Left lung (tissue), 10 donors: Measurements from ENCODE around the gene USP49. TPM values are rescaled to one million over a fixed set of nuclear protein-coding genes. Genes with fewer than 3 reads are reported as not detected.

Experiments used
- ATAC-seq: fragments of 200-7000 bp; cut with Tn5 transposase; one replicate; pipeline ENCODE4 v1.9.1; 2020; ENCODE audit warnings: moderate library complexity
- DNase-seq, 4 donors: peaks; one replicate each; pipeline ENCODE4 v3.0.0-alpha.2; 2013 to 2020
- H3K27ac ChIP-seq, 2 donors: fragments of 200-600 bp; sonication (generic) in 1 of 2; one replicate each; pipeline versions ENCODE4 v1.5.0 to v1.8.0; 2020 to 2021
- H3K27me3 ChIP-seq, 2 donors: fragments of 200-600 bp; sonication (generic) in 1 of 2; one replicate each; pipeline versions ENCODE4 v1.5.0 to v1.8.0; 2020 to 2021
- H3K36me3 ChIP-seq, 2 donors: fragments of 200-600 bp; sonication (generic) in 1 of 2; one replicate each; pipeline versions ENCODE4 v1.5.0 to v1.8.0; 2020 to 2021
- H3K4me1 ChIP-seq, 2 donors: fragments of 200-600 bp; one replicate each; pipeline ENCODE4 v1.8.0; 2021
- H3K4me3 ChIP-seq, 2 donors: fragments of 200-600 bp; sonication (generic) in 1 of 2; one replicate each; pipeline versions ENCODE4 v1.5.0 to v1.8.0; 2020 to 2021; ENCODE audit warnings: mild to moderate bottlenecking in 1 of 2
- H3K9me3 ChIP-seq, 2 donors: fragments of 200-600 bp; sonication (generic) in 1 of 2; one replicate each; pipeline versions ENCODE4 v1.5.0 to v1.8.0; 2020 to 2021
- intact Hi-C, 2 donors: fragments of 100-400 bp; cut with DNase I; formaldehyde crosslinking; loops; one replicate each; pipeline versions ENCODE4 v1.11.2 to v1.14.2; 2022
- polyA plus RNA-seq, 6 donors: library from polyadenylated mRNA; unstranded; fragments of 120-200 nt; gene quantifications; one replicate each; pipeline ENCODE4 v1.2.1, GENCODE V29; 2013; ENCODE audit not compliant: insufficient read length in 6 of 6
- total RNA-seq, 2 donors: library from RNA; stranded (reverse); fragmentation: NEBNext Ultra II Directional; extraction: Animal tissue kit (Norgen Biotek cat#: 25700); gene quantifications; one replicate each; pipeline ENCODE4 v1.2.1, GENCODE V29; 2021
- TF ChIP-seq, protein P1 (sequence below), 2 donors: fragments of 200-600 bp; sonication (generic) in 1 of 2; IDR thresholded peaks; one replicate each; pipeline versions ENCODE4 v1.5.0 to v1.8.0; 2021; ENCODE audit warnings: antibody characterized with exemption in 2 of 2
- donor health status: DM: no; HTN: yes; CAD: no.
- donor health status: DM: no; HTN: no; CAD: no.

The USP49 gene
- total and polyA plus RNA-seq, 8 donors, result 3.8 to 16.4 (median 13.2) TPM

DNA sequence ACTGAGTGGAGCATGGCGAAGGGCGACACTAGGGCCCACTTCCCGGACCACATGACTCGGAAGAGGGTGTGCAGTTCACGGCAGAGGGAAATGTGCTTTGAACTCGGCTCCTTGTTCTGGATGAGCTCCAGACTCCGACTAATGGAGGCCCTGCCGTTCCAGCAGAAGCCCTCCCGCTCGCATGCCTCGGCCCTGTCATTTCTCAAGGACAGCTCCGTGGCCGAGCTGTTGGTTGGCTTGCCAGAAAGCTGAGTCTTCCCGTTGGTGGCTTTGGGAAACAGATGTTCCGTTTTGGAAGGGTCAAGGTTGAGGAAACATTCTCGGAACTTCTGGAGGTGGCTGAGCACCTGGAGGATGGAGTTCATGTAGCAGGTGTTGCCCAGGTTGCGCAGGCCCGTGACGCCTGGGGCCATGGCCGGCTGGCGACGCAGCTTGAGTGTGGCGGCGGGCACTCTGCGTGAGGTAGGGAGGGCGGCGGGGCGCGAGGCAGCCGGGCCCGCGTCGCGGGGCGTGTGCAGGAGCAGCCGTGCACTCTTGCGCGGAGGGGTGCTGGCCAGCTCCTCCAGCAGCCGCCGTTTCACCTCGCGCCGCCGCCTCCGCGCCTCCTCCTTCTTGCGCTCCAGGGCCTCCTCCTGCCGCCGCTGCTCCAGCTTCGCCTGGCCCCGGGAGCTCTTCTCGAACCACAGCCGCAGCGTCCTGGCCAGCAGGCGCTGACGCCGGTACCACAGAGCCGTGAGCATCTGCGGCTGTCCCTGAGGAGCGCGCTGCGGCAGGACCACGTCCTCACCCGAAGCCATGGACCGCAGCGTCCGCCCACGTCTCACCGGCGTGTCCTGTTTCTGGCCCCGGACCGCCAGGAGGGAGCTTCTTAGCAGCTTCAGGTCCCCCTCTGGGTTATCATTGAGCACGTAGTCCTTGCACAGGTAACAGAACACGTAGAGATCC, 89.1 kb downstream of the USP49 start:
- H3K4me3 ChIP-seq, result no peak overlapping the region
- no peaks in the 10 kb centered on the region for H3K27me3 ChIP-seq
- no peaks in the 10 kb centered on the region for H3K4me1 ChIP-seq
- no peak for ATAC-seq
- H3K27ac ChIP-seq, result no peak overlapping the region
- intact Hi-C loops, result no loop called here
- TF ChIP-seq, protein P1, sequence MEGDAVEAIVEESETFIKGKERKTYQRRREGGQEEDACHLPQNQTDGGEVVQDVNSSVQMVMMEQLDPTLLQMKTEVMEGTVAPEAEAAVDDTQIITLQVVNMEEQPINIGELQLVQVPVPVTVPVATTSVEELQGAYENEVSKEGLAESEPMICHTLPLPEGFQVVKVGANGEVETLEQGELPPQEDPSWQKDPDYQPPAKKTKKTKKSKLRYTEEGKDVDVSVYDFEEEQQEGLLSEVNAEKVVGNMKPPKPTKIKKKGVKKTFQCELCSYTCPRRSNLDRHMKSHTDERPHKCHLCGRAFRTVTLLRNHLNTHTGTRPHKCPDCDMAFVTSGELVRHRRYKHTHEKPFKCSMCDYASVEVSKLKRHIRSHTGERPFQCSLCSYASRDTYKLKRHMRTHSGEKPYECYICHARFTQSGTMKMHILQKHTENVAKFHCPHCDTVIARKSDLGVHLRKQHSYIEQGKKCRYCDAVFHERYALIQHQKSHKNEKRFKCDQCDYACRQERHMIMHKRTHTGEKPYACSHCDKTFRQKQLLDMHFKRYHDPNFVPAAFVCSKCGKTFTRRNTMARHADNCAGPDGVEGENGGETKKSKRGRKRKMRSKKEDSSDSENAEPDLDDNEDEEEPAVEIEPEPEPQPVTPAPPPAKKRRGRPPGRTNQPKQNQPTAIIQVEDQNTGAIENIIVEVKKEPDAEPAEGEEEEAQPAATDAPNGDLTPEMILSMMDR (IDR thresholded peaks at IDR 0.05), result no peak
- peaks cover 0 to 15% of the 10 kb centered on the region in 2 donors for H3K36me3 ChIP-seq
- H3K9me3 ChIP-seq, result no peaks in the 10 kb centered on the region
- DNase-seq, result no peak

DNA sequence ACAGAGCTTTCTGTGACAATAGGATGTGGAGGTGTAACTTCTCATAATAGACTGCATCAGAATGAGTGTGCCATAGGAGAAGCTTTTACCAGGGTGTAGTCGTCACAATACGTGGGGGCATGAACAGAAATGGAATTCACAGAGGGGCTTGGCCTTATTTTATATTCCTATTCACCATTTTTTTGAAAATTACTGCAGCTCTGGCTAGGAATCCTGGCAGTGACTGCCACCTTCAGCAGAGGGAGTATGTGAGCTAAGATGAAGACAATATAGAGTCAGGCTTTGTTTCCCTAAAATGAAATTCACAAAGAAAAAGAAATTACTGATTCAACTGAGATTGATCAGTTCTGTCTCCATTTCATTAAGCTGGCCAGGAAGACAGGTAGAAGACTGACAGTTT, 93.8 kb downstream of the USP49 start:
- Histone ChIP-seq H3K27me3 (no peaks in the 10 kb centered on the region), H3K9me3 (no peaks in the 10 kb centered on the region), H3K27ac (no peak overlapping the region), H3K4me1 (no peaks in the 10 kb centered on the region), H3K4me3 (no peak overlapping the region), H3K36me3 (peaks cover 0 to 36% of the 10 kb centered on the region in 2 donors)
- TF ChIP-seq, protein P1 (IDR thresholded peaks at IDR 0.05), result peak in 1 of 2 donors; percentile 25
- ATAC-seq (no peak), DNase-seq (no peak)
- intact Hi-C loops, result no loop called here

DNA sequence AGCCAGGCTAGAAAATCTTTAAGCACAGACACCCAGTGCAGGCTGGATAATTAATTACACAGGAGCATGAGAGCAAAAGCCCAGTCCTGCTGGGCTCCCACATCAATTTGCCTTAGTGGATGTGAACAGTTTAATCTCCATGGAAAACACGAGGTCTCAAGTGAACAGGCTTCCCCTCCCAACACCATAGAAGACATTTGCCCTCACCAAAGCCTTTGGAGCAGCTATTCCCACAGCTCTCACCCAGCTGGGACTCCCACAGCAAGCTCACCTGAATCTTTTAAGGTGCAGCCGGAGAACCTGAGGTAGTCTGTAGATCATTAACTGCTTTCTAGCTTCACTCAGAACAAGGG, 95.6 kb downstream of the USP49 start:
- Histone ChIP-seq H3K27ac (no peak overlapping the region), H3K9me3 (no peaks in the 10 kb centered on the region), H3K36me3 (peaks cover 0 to 43% of the 10 kb centered on the region in 2 donors), H3K27me3 (no peaks in the 10 kb centered on the region), H3K4me3 (no peak overlapping the region), H3K4me1 (no peaks in the 10 kb centered on the region)
- ATAC-seq, result no peak
- DNase-seq, result no peak
- TF ChIP-seq, protein P1 (IDR thresholded peaks at IDR 0.05), result no peak
- intact Hi-C loops, result no loop called here

DNA sequence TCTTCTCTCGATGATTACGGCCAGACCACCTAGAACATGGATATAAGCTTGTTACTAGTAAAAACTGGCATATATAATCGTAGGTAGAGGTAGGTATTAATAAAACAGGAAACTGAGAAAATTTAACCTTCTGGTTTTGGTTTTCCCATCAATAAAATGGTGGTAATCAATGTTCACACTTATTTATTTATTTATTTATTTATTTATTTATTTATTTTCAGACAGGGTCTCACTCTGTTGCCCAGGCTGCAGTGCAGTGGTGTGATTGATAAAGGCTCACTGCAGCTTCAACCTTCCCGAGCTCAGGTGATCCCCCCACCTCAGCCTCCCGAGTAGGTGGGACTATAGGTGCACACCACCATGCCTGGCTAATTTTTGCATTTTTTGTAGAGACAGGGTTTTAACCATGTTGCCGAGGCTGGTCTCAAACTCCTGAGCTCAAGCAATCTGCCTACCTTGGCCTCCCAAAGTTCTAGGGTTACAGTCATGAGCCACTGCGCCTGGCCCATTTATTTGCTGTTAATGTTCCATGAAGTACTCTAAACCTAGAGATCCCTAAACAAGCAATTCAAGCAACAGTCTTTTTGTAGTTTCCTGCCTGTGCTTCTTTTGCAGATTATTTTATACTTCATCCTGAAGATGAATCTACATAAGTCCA, 96.1 kb downstream of the USP49 start:
- no peak overlapping the region for H3K27ac ChIP-seq
- TF ChIP-seq, protein P1 (IDR thresholded peaks at IDR 0.05), result no peak
- H3K9me3 ChIP-seq, result no peaks in the 10 kb centered on the region
- ATAC-seq (no peak), DNase-seq (no peak)
- H3K4me1 ChIP-seq, result no peaks in the 10 kb centered on the region
- intact Hi-C loops, result no loop called here
- no peak overlapping the region for H3K4me3 ChIP-seq
- H3K27me3 ChIP-seq, result no peaks in the 10 kb centered on the region
- H3K36me3 ChIP-seq, result peaks cover 0 to 44% of the 10 kb centered on the region in 2 donors

DNA sequence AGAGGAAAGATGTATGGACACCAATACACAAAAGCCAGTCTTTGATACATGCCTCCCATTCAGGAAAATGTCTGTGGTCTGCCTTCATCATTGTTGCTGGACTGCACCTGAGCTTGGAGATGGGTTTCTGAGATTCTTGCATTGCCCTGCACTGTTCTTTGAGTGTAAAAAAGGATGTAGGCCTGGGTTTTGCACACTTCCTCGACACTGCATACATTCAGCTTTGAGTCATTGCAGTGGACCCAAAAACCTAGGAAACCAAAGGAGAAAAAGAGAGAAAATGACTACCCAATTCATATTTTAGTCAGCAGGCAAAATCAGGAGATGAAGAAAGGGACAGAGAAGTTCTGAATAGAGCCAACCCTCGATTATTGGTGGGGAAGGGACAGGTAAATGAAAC, 98.7 kb downstream of the USP49 start:
- TF ChIP-seq, protein P1 (IDR thresholded peaks at IDR 0.05), result no peak
- no peak for DNase-seq
- peaks cover 0 to 68% of the 10 kb centered on the region in 2 donors for H3K36me3 ChIP-seq
- no peak overlapping the region for H3K27ac ChIP-seq
- H3K4me3 ChIP-seq, result no peak overlapping the region
- no peaks in the 10 kb centered on the region for H3K9me3 ChIP-seq
- H3K27me3 ChIP-seq, result no peaks in the 10 kb centered on the region
- intact Hi-C loops, result no loop called here
- no peak for ATAC-seq
- H3K4me1 ChIP-seq, result no peaks in the 10 kb centered on the region
